GM12878 (cell line): ENCODE data around the gene BLOC1S4. TPM values are rescaled to one million over a fixed set of nuclear protein-coding genes. Genes with fewer than 3 reads are reported as not detected.

Source experiments
- ATAC-seq: fragments of 200-7000 bp; cut with Tn5 transposase; 3 replicates; pipeline ENCODE4 v1.9.1; 2020; ENCODE audit warnings: mild to moderate bottlenecking, moderate library complexity
- BruUV-seq: library from RNA; stranded (reverse); fragments of 400-500 nt; replicated peaks from 2 replicates; lab custom pipeline; 2021; lab: Mats Ljungman, UMichigan
- CTCF ChIA-PET: fragments of 300-600 bp; sonication (Branson Sonifier 250); formaldehyde crosslinking; extraction: SDS; loops from one replicate; lab custom pipeline; 2021; ENCODE audit warnings: inconsistent platforms; lab: Yijun Ruan, JAX
- POLR2A ChIA-PET: fragments of 350-600 bp; formaldehyde crosslinking; extraction: SDS; loops from one replicate; lab custom pipeline; 2021; ENCODE audit warnings: inconsistent platforms; lab: Charles Lee
- RAD21 ChIA-PET: fragments of 300-600 bp; sonication (Branson Sonifier 250); formaldehyde crosslinking; loops from one replicate; lab custom pipeline; 2023; ENCODE audit warnings: antibody characterized with exemption; ENCODE audit not compliant: unreplicated experiment; lab: Charles Lee
- SMC1A ChIA-PET: fragments of 300-600 bp; sonication (Branson Sonifier 250); formaldehyde crosslinking; loops from one replicate; lab custom pipeline; 2023; ENCODE audit not compliant: unreplicated experiment, uncharacterized antibody; lab: Charles Lee
- DNase-seq: peaks from one replicate; pipeline ENCODE4 v3.0.0-alpha.2; 2011; ENCODE audit warnings: low read depth, low spot score
- FAIRE-seq: peaks from 3 replicates; lab custom pipeline; 2011; peaks lifted over from hg19 to GRCh38; lab: Jason Lieb, UNC
- H2AFZ ChIP-seq: 2 replicates; pipeline ENCODE4 v1.6.0; 2011; ENCODE audit warnings: low read depth, low read length, control low read depth; ENCODE audit not compliant: control insufficient read depth
- H3K27ac ChIP-seq: 2 replicates; pipeline ENCODE4 v1.5.1; 2011; ENCODE audit warnings: control low read depth; ENCODE audit not compliant: control insufficient read depth, insufficient read depth
- H3K27me3 ChIP-seq, 2 experiments: replicated peaks in 1 of 2; 2 replicates each; pipeline versions ENCODE4 v1.6.0 to v1.6.1; 2011; ENCODE audit warnings: low read length in 1 of 2; ENCODE audit not compliant: control insufficient read depth in 2 of 2, insufficient read depth in 2 of 2
- H3K36me3 ChIP-seq, 2 experiments: 2 replicates each; pipeline ENCODE4 v1.5.1; 2011; ENCODE audit warnings: low read length in 1 of 2; ENCODE audit not compliant: control insufficient read depth in 2 of 2, insufficient read depth in 2 of 2
- H3K4me1 ChIP-seq: 2 replicates; pipeline ENCODE4 v1.6.1; 2011; ENCODE audit warnings: mild to moderate bottlenecking, low read length, moderate library complexity, mixed read lengths; ENCODE audit not compliant: control insufficient read depth, insufficient read depth
- H3K4me2 ChIP-seq: 2 replicates; pipeline ENCODE4 v1.6.0; 2011; ENCODE audit warnings: control low read depth; ENCODE audit not compliant: control insufficient read depth, insufficient read depth
- H3K4me3 ChIP-seq: fragments of 200-600 bp; sonication (generic); 2 replicates; pipeline ENCODE4 v1.5.1; 2016
- H3K79me2 ChIP-seq: 2 replicates; pipeline ENCODE4 v1.6.0; 2011; ENCODE audit warnings: low read length; ENCODE audit not compliant: control insufficient read depth, insufficient read depth
- H3K9ac ChIP-seq: 2 replicates; pipeline ENCODE4 v1.8.0; 2011; ENCODE audit warnings: low read length, control low read depth, mixed read lengths; ENCODE audit not compliant: control insufficient read depth, insufficient read depth
- H3K9me3 ChIP-seq: replicated peaks from 3 replicates; pipeline ENCODE4 v1.5.1; 2011; ENCODE audit warnings: mild to moderate bottlenecking, low read length; ENCODE audit not compliant: control insufficient read depth, insufficient read depth
- H4K20me1 ChIP-seq: 2 replicates; pipeline ENCODE4 v1.6.0; 2011; ENCODE audit not compliant: control insufficient read depth, insufficient read depth
- KDM1A ChIP-seq: fragments of 200-600 bp; sonication (generic); IDR thresholded peaks from 2 replicates; pipeline ENCODE4 v1.6.1; 2016; ENCODE audit warnings: borderline replicate concordance
- ZNF384 ChIP-seq: IDR thresholded peaks from 2 replicates; pipeline ENCODE4 v1.6.1; 2012; ENCODE audit warnings: low read depth, mild to moderate bottlenecking, low read length, improper control_type of control experiment, borderline replicate concordance
- WGBS: methylation state at CpG from one replicate; pipeline ENCODE4 v1.1.6; 2016; ENCODE audit warnings: low lambda C conversion rate; ENCODE audit not compliant: insufficient replicate concordance, insufficient coverage; ENCODE audit errors: missing lambda C conversion rate; 5-methylcytosine and 5-hydroxymethylcytosine counted together
- in situ Hi-C: fragments of 300-500 bp; cut with MboI; formaldehyde crosslinking; loops from 9 replicates; pipeline ENCODE4 v1.14.3; 2018; ENCODE audit warnings: mixed read lengths
- intact Hi-C: fragments of 100-400 bp; cut with micrococcal nuclease; formaldehyde crosslinking; loops from one replicate; pipeline ENCODE4 v1.14.2; 2022; ENCODE audit not compliant: unreplicated experiment
- polyA plus RNA-seq, 11 experiments: library from polyadenylated mRNA; depleted of rRNA in 4 of 11; unstranded in 6 of 11; stranded (reverse) in 5 of 11; fragments of >200 nt; fragmentation: Nextera tagmentation in 4 of 11; fragmentation: Illumina TruSeq in 1 of 11; extraction: Ambion mirVana in 4 of 11; extraction: Trizol in 1 of 11; gene quantifications; 1 replicate in 1 of 11; 2 replicates in 10 of 11; pipeline versions ENCODE4 v1.2.1 to v1.2.3, GENCODE V29; 2011 to 2016; ENCODE audit warnings: inconsistent platforms in 2 of 11, missing spikeins in 2 of 11, low read depth in 1 of 11
- total RNA-seq, 4 experiments: library from RNA; depleted of rRNA in 3 of 4; stranded (reverse); fragments of >200 nt in 3 of 4; fragmentation: Illumina TruSeq in 1 of 4; extraction: Trizol in 1 of 4; gene quantifications; 2 replicates each; pipeline versions ENCODE4 v1.2.1 to v1.2.3, GENCODE V29; 2013 to 2021
- TF ChIP-seq, protein P1 (sequence below): IDR thresholded peaks from 2 replicates; pipeline ENCODE4 v1.6.1; 2012; ENCODE audit warnings: low read depth, low read length, improper control_type of control experiment
- TF ChIP-seq, protein P2 (sequence below), 3 experiments: IDR thresholded peaks in 2 of 3; conservative IDR thresholded peaks in 1 of 3; 2 replicates each; pipeline ENCODE4 v1.5.1; 2011; ENCODE audit warnings: low read depth in 3 of 3, low read length in 3 of 3, mild to moderate bottlenecking in 3 of 3, control low read depth in 2 of 3, moderate library complexity in 2 of 3, inconsistent platforms in 1 of 3, mixed read lengths in 1 of 3; ENCODE audit not compliant: control insufficient read depth in 2 of 3, insufficient read depth in 1 of 3; ENCODE audit errors: extremely low read depth in 1 of 3

BLOC1S4 gene
- total and polyA plus RNA-seq, 10 of the 15 experiments (the other 5 are each of a cell fraction or from before 2014, with no cell fraction given) = 2.7 to 23.8 (median 9.5) TPM

DNA sequence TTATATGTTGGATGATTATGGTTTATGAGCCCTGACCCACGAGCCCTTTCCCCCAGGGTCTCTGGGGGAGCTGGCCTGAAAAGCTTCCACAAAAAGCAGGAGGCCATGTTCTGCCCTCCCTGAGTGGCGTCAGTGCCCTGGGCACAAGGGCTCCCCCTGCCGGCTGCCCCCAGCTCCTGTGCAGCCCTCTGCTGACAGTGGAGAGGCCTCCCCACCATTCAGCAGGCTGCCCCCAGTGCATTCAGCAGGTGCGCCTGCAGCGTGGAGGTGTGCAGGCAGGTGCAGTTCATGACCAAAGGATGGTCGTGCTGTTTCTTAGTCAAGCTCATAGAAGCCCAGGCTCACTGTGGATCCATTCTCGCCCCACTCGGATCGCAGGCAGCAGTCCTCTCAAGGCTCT lies 34.8 kb upstream of the BLOC1S4 start:
- no peak overlapping the region for H3K4me2 ChIP-seq
- no peaks in the 10 kb centered on the region for H4K20me1 ChIP-seq
- in situ Hi-C loops = no loop called here
- H3K9ac ChIP-seq = no peak overlapping the region
- no peak overlapping the region for H3K27ac ChIP-seq
- H3K36me3 ChIP-seq = no peaks in the 10 kb centered on the region; a peak in 1 of 4 replicates
- CTCF ChIA-PET = interaction anchor here (0.7 to 1.7 kb wide), 5 partner anchors 10 to 186 kb away, joined by 3 to 7 read pairs (median 3); no protein-coding TSS in a partner anchor
- no TSS peak for BruUV-seq
- H3K4me3 ChIP-seq = no peak overlapping the region
- peaks cover 8% of the 10 kb centered on the region for H3K79me2 ChIP-seq
- POLR2A ChIA-PET = no interaction called here
- SMC1A ChIA-PET = no interaction called here
- no peaks in the 10 kb centered on the region; the same call in 2 of the 3 replicates for H3K9me3 ChIP-seq
- 78% methylated on average over 9 of the region's 9 CpGs for WGBS
- H2AFZ ChIP-seq = no peak overlapping the region
- FAIRE-seq (no peak), DNase-seq (no peak), ATAC-seq (peak; percentile 71)
- RAD21 ChIA-PET = no interaction called here
- TF ChIP-seq KDM1A (no peak), ZNF384 (no peak)
- TF ChIP-seq, protein P1, sequence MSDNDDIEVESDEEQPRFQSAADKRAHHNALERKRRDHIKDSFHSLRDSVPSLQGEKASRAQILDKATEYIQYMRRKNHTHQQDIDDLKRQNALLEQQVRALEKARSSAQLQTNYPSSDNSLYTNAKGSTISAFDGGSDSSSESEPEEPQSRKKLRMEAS = no peak
- TF ChIP-seq, protein P2, sequence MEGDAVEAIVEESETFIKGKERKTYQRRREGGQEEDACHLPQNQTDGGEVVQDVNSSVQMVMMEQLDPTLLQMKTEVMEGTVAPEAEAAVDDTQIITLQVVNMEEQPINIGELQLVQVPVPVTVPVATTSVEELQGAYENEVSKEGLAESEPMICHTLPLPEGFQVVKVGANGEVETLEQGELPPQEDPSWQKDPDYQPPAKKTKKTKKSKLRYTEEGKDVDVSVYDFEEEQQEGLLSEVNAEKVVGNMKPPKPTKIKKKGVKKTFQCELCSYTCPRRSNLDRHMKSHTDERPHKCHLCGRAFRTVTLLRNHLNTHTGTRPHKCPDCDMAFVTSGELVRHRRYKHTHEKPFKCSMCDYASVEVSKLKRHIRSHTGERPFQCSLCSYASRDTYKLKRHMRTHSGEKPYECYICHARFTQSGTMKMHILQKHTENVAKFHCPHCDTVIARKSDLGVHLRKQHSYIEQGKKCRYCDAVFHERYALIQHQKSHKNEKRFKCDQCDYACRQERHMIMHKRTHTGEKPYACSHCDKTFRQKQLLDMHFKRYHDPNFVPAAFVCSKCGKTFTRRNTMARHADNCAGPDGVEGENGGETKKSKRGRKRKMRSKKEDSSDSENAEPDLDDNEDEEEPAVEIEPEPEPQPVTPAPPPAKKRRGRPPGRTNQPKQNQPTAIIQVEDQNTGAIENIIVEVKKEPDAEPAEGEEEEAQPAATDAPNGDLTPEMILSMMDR (IDR thresholded peaks at IDR 0.05 in 2 of 3, conservative IDR thresholded peaks at IDR 0.05 in 1 of 3; ENCODE audit: control insufficient read depth in 2 of 3, extremely low read depth in 1 of 3, insufficient read depth in 1 of 3, low read depth in 3 of 3, low read length in 3 of 3) = peak in 2 of 3 experiments; percentile 22 to 48; a peak in 4 of 6 replicates
- H3K4me1 ChIP-seq = 0 out of 2 replicates have a peak, but pooled peaks cover 2% of the 10 kb centered on the region
- intact Hi-C loops = no loop called here
- H3K27me3 ChIP-seq = no peaks in the 10 kb centered on the region
